Activated CD8-positive, alpha-beta T cell treated with anti-CD3 and anti-CD28 coated beads for 36 hours (primary cell): Measurements from ENCODE around the gene RAB20. TPM values are rescaled to one million over a fixed set of nuclear protein-coding genes. Genes with fewer than 3 reads are reported as not detected.

ENCODE experiments used
- ATAC-seq: fragments of 200-7000 bp; cut with Tn5 transposase; one replicate; pipeline ENCODE4 v1.10.0; 2021; ENCODE audit warnings: mild to moderate bottlenecking, moderate library complexity
- CTCF ChIA-PET: fragments of 350-600 bp; sonication (Branson Sonifier 250); formaldehyde crosslinking; loops from one replicate; lab custom pipeline; 2021; ENCODE audit warnings: antibody characterized with exemption; lab: Charles Lee
- POLR2A ChIA-PET: fragments of 350-600 bp; sonication (Branson Sonifier 250); formaldehyde crosslinking; loops from one replicate; lab custom pipeline; 2021; ENCODE audit warnings: antibody characterized with exemption; lab: Charles Lee
- DNase-seq: peaks from one replicate; pipeline ENCODE4 v3.0.0-alpha.2; 2020
- H3K27ac Mint-ChIP-seq: one replicate; pipeline ENCODE4 v1.8.0; 2021; ENCODE audit warnings: mild to moderate bottlenecking, mixed read lengths
- H3K27me3 Mint-ChIP-seq: one replicate; pipeline ENCODE4 v1.8.0; 2021; ENCODE audit warnings: mixed read lengths
- H3K36me3 Mint-ChIP-seq: one replicate; pipeline ENCODE4 v1.8.0; 2021; ENCODE audit warnings: low read depth, mixed read lengths
- H3K4me1 Mint-ChIP-seq: one replicate; pipeline ENCODE4 v1.8.0; 2021; ENCODE audit warnings: low read depth, mixed read lengths
- H3K4me3 Mint-ChIP-seq: one replicate; pipeline ENCODE4 v1.8.0; 2021; ENCODE audit warnings: mild to moderate bottlenecking, moderate library complexity, mixed read lengths
- H3K9me3 Mint-ChIP-seq: one replicate; pipeline ENCODE4 v1.8.0; 2021; ENCODE audit warnings: mixed read lengths
- CTCF ChIP-seq: fragments of 200-600 bp; IDR thresholded peaks from one replicate; pipeline ENCODE4 v1.8.0; 2022; ENCODE audit warnings: antibody characterized with exemption, mild to moderate bottlenecking
- intact Hi-C: fragments of 100-400 bp; cut with micrococcal nuclease; formaldehyde crosslinking; loops from one replicate; pipeline ENCODE4 v1.10.0; 2022
- total RNA-seq, 2 experiments: library from RNA; stranded (reverse); gene quantifications; one replicate each; pipeline ENCODE4 v1.2.3, GENCODE V29; 2021

RAB20 gene
- total RNA-seq, 2 experiments from 2014 or later, result 10.3 to 11.1 TPM

GRCh38 chr13:110576070-110576394 is 14.5 kb upstream of the RAB20 start:
- ChIA-PET CTCF (interaction anchor here (1.1 to 1.3 kb wide), 2 partner anchors 11 to 18 kb away, joined by 3 to 5 read pairs; no protein-coding TSS in a partner anchor), POLR2A (no interaction called here)
- intact Hi-C loops, result no loop called here
- DNase-seq, result no peak
- no peaks in the 10 kb centered on the region for H3K9me3 Mint-ChIP-seq
- H3K36me3 Mint-ChIP-seq, result no peaks in the 10 kb centered on the region
- peaks cover 12% of the 10 kb centered on the region for H3K4me1 Mint-ChIP-seq
- H3K27me3 Mint-ChIP-seq, result peaks cover 41% of the 10 kb centered on the region
- no peak overlapping the region for H3K27ac Mint-ChIP-seq
- ATAC-seq, result no peak
- no peak for TF ChIP-seq CTCF
- H3K4me3 Mint-ChIP-seq, result no peak overlapping the region

GRCh38 chr13:110575322-110576069 is 14.0 kb upstream of the RAB20 start:
- peak; percentile 86 for ATAC-seq
- Mint-ChIP-seq H3K27ac (no peak overlapping the region), H3K4me1 (peaks cover 12% of the 10 kb centered on the region), H3K9me3 (no peaks in the 10 kb centered on the region), H3K27me3 (peaks cover 38% of the 10 kb centered on the region), H3K4me3 (no peak overlapping the region), H3K36me3 (no peaks in the 10 kb centered on the region)
- ChIA-PET POLR2A (interaction anchor here (0.9 kb wide), 1 partner anchor 21 kb away, joined by 3 read pairs; no protein-coding TSS in a partner anchor), CTCF (interaction anchor here (1.1 to 1.8 kb wide), 3 partner anchors 10 to 120 kb away, joined by 3 to 5 read pairs (median 3); no protein-coding TSS in a partner anchor)
- intact Hi-C loops, result no loop called here
- TF ChIP-seq CTCF, result no peak
- DNase-seq, result peak; percentile 52

- H3K4me3 Mint-ChIP-seq, result no peak overlapping the region
- ChIA-PET POLR2A (no interaction called here), CTCF (interaction anchor here (1.8 kb wide), 1 partner anchor 118 kb away, joined by 3 read pairs; no protein-coding TSS in a partner anchor)
- H3K27me3 Mint-ChIP-seq, result peaks cover 40% of the 10 kb centered on the region
- H3K4me1 Mint-ChIP-seq, result peaks cover 12% of the 10 kb centered on the region
- no peaks in the 10 kb centered on the region for H3K36me3 Mint-ChIP-seq
- H3K27ac Mint-ChIP-seq, result no peak overlapping the region
- TF ChIP-seq CTCF, result no peak
- ATAC-seq, result no peak
- DNase-seq, result no peak
- intact Hi-C loops, result no loop called here
- no peaks in the 10 kb centered on the region for H3K9me3 Mint-ChIP-seq
Measured at GRCh38 chr13:110574161-110574560, 12.6 kb upstream of the RAB20 start.

GRCh38 chr13:110572778-110573118 is 11.2 kb upstream of the RAB20 start:
- Mint-ChIP-seq H3K27ac (no peak overlapping the region), H3K9me3 (no peaks in the 10 kb centered on the region), H3K27me3 (peaks cover 43% of the 10 kb centered on the region), H3K36me3 (no peaks in the 10 kb centered on the region), H3K4me1 (peaks cover 12% of the 10 kb centered on the region), H3K4me3 (no peak overlapping the region)
- POLR2A ChIA-PET, result no interaction called here
- ATAC-seq (no peak), DNase-seq (no peak)
- CTCF ChIA-PET, result no interaction called here
- intact Hi-C loops, result no loop called here
- TF ChIP-seq CTCF, result no peak
